Stimulated activated CD4-positive, alpha-beta T cell treated with anti-CD3 and anti-CD28 coated beads, TNF-alpha, amount 100 ng/mL, for 48 hours (primary cell): ENCODE results near the gene PRKN.

Experiments
- DNase-seq, 3 donors: peaks; one replicate each; pipeline ENCODE4 v3.0.0-alpha.2; 2020; ENCODE audit warnings: low read depth in 3 of 3

Gene PRKN

DNA sequence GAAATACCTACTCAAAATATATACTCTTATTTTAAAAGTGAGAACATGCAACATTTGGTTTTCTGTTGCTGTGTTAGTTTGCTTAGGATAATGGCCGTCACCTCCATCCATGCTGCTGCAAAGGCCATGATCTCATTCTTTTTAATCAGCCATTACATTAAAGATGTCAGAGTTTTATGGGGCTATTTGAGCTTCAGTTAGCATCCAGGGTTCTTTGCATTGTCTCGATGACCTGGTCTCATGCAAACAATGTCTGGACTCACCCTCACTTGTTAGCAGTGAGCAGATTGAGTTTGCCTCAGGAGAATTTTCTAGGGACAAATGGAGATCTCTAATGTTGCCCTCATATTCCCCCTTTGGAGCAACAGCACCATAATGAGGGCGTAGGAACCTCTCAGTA, 995.0 kb downstream of the PRKN start:
- DNase-seq: no peak

GRCh38 chr6:161727083-161727833, 1000.3 kb downstream of the PRKN start:
- DNase-seq: no peak

DNA sequence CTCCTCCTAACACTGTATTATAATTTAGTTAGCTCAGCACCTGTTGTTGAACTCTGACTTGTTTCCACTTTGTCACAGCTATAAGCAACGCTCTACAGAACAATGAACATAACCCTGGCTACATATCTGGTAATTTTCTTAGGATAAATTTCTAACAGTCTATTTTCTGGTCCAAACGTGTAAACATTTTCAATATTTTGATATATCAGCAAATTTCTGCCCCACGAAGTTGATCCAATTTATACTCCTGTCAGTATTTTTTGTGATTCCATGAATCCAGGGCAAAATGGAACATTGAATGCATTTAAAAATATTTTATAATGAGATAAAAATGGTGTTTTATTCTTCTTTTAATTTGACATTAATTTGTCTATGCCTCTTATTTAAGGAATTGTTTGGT, 1005.2 kb downstream of the PRKN start:
- no peak for DNase-seq

DNA sequence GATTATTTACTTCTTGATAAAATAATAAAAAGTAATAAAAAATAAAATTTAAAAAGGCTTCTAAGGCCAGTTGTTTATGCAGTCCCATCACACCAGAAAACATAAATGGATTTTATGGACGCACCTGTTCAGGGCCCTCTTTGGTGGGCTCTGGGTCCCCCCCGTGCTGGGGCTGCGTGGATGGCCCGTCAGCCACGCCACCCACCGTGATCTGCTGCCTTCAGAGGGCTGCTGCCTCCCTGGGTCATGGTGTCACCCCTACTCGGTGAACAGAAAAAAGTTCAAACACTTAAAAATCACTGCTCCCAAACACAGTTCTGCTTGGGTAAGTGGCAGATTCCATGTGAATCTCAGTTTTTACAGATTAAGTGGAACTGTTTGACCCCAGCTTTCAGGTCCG, 1006.1 kb downstream of the PRKN start:
- no peak for DNase-seq

DNA sequence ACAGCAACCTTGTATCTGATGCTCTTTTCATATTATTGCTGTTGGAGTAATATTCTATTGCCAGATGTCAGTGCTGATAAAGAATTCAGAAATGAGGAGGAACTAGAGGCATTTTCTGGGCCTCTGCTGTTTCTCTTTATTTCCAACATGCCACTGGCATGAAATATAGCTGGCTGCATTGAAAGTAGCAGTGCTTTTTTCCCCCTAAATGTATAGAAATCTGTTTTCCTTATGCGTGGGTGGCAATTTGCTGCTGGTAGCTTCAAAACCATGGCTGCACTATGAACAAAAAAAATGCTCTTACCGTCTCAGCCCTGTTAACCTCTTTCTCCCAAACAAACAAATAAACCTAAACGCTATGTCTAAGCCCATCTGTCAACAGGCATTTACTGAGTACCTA, 1011.4 kb downstream of the PRKN start:
- DNase-seq: no peak

DNA sequence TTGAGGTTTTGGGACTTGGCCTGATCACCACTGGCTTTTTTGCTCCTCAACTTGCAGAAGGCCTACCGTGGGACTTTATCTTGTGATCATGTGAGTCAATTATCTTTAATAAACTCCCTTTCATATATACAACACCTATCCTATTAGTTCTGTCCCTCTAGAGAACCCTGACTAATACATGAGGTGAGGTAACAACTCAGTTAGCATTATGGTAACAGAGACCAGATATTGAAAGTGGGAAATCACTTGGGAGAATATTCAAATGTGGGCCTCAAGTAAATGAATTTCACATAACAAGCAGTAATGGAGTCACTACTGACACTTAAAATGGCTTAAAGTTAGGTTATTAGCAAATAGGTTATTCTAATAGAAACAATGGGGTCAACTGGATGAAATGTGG, 1015.6 kb downstream of the PRKN start:
- DNase-seq: no peak

DNA sequence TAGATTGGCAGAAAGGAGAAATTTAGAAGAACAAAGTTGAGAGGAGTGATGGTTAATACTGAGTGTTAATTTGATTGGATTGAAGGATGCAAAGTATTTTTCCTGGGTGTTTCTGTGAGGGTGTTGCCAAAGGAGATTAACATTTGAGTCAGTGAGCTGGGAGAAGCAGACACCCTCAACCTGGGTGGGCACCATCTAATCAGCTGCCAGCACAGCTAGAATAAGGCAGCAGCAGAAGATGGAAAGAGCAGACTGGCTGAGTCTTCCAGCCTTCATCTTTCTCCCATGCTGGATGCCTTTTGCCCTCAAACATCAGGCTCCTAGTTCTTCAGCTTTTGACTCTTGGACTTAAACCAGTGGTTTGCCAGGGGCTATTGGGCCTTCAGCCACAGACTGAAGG, 1016.1 kb downstream of the PRKN start:
- no peak for DNase-seq

DNA sequence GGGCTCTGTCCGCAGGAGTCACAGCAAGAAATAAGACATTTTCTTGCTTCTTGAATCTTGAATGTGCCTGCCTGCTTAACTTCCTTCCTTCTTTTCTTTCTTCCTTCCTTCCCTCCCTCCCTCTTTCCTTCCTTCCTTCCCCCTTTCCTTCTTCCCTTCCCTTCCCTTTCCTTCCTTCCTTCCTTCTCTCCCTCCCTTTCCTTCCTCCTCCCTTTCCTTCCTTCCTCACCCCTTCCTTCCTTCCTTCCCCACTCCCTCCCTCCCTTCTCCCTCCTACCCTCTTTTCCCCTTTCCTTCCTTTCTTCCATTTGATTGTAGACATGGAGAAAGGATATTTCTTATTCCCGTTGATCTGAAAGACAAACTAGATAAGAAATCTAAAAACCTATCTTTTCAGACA, 1016.9 kb downstream of the PRKN start:
- DNase-seq: no peak

DNA sequence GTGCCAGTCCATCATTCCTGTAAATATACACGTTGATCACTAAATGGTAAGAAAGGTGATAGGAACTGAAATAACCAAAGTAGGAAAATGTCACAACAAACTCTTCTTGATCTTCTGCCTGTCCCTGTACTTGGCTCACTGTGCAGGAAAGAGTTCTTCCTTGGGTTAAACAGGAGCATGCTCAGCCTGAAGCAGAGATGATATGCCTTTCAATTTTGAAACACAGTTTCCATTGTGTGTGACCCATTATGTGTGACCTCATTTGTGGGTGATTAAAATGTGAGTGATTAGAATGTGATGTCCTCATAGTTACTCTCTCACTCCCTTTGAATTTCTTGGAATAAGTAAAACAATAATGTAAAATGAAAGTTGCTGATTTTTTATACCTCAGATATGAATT, 1026.5 kb downstream of the PRKN start:
- DNase-seq: no peak

DNA sequence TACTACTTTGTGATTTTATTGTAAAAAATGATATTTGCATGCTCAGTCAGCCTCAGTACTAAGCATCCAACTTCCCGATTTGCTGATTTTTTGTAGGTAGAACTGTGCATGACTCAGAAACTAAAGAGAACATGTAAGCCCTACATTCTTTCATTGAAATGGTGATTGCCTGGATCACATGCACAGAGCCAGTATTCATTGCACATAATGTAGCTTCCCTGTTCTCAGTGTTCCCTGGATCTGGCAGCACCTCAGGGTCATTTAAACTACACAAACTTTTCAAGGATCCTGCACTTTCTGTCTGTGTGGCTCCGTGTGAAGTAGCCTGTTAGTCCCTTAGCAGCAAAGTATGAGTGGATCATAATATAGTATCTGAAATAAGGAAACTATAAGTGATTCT, 1030.8 kb downstream of the PRKN start:
- DNase-seq: no peak

DNA sequence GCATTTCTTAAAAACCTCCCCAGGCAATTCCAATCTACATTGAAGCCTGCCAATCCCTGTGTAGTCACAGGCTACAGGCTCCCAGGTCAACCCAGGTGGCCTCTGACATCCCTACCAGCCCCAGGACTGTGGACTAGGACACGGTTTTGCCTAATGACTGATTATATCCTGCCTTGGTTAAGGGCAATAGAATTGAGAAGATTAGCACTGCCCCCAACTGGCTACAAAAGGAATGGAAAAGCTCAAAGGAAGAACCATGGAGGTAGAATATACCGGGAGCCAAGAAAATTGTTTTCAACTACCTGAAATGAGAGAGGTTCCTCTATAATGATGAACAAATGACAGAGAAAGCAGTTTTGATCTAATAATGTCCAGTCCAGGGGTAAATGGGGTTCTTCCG, 1032.6 kb downstream of the PRKN start:
- no peak for DNase-seq

DNA sequence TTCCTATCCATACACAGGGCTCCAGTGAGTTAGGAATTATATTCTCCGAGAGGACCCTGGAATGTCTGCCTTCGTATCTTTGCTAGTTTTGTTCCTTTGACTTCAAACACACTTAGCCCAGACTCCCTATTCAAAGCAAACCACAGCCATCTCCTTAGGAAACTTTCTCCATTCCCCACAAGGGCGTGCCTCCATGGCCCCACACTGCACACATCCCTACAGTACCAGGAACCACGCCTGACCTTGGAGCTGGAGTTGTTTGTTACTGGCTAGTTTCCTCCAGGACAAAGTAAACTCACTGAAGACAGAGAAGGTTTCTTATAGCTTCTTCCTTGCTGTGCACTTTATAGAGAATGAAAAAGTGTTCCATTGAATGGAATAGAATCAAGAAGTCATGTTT, 1040.9 kb downstream of the PRKN start:
- DNase-seq: no peak

DNA sequence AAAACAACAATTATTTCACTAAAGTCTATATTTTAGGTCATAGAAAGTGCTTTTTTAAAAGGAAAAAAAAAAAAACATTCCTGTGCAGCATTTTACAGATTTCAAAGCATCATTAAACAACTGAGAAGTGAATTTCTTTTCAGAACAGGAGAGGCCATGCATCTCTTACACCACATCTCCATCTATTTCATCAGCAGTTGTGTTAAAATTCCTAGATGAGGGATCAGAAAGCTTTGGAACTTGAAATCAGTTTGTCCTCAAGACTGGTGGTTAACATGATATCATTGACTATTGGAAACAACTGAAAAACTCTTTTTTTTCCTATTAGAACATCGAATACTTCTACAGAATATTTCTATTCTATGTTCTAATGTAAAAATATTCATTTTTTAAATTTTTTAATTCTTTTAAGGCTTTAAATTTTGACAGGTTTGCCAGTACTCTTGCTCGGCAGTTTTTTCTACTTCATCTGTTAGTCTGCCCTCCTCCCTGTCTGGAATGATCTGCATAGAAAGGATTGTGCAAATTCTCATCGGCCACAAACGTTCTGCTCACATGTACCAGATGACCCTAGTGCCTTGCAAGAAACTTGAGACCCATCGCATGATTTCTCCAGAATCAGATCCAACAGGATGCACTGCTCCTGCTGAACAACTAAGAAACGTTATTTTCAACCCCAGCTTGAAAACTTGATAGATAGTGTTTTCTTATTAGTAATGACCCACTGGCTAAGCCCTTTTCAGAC, 1042.7 kb downstream of the PRKN start:
- DNase-seq: no peak

DNA sequence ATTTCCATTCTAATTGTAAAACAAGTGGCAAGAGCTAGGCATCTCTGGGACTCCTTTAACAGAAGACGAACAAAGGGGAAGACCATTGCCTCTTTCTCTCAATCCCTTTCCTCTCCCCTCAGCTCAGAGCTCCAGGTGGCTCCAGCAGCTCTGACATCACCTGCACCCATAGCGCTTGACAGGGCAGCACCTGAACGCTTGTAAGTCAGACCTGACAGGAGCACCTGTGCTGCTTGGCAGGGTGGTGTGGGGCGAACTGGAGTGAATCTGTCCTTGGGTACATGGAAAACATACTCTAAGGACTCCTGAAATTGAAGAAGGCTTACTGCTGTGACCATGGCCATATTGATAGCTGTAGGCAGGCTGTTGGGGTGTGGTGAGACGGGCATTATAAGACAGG, 1044.2 kb downstream of the PRKN start:
- no peak for DNase-seq

DNA sequence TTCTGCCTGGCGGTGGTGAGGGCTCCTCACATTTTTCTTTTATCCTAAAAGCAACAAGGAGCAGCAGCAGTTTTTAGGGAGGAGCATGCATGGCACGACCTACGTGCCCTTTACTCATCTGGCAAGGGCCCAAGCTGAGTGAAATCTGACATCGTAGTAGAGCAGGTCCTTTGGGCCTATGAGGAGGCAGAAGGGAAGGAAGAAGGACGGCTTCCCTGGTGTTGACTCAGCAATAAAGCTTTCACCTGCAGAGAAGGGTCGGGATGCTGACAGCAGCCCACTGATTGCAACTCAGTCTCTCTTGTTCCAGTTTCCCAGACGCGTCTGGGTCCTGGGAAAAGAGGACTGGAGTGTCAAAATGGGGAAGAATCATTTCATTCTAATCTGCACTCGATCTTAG, 1044.6 kb downstream of the PRKN start:
- no peak for DNase-seq

GRCh38 chr6:161679980-161680538, 1047.5 kb downstream of the PRKN start:
- no peak for DNase-seq

GRCh38 chr6:161677188-161677587, 1050.4 kb downstream of the PRKN start:
- no peak for DNase-seq

- no peak for DNase-seq
Observed at GRCh38 chr6:161676586-161676985, 1051.0 kb downstream of the PRKN start.

DNA sequence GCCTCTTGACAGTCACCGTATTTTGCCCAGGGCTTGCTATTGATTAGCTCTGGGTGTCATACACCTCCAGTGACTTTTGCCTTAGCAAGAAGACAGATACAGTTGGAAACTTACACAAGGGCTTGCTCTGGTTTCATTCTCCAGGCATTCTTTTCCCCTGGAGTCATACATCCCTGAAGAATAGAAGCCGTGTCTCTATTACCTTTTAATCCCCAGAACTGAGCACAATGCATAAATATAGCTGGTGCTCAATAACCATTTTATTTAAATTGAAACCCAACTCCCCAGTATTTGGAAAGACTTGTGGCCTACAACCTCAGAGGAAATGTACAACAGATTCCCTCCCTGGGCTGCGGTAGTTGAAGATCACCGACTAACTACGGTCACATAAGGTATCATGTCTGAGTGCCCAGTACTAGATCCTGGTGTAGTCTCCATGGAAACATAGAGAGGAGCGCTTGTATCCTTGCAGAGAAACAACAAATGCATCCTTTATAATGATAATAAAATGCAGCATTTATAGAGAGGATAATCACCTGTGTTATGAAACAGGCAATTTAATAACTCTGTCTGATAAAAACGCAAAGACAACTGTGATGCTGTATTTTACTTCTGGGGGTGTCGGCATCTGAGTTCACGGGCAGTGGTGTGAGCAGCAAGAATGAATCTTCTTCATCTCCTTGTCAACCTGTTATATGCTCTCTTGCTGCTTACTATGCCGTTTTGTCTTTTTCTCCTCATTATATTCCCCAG, 1052.5 kb downstream of the PRKN start:
- DNase-seq: no peak

DNA sequence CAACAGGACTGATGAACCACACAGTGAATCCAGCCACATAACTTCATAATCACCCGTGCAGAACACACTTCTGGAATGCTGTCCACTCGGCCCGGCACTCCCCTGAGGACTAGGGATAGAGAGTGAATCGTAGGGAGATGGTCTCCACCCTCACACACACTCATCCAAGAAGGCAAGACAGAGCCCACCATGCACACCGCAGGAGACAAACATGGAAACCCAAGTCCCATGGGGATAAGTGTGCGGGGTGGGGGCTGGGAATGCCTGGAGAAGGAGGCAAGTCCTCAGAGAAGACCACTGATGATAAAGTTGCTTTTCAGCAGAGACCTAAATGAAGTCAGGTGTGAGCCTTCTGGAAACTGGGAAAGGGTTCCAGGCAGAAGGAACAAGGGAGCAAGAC, 1054.5 kb downstream of the PRKN start:
- DNase-seq: no peak

GRCh38 chr6:161671117-161671516, 1056.4 kb downstream of the PRKN start:
- no peak for DNase-seq

DNA sequence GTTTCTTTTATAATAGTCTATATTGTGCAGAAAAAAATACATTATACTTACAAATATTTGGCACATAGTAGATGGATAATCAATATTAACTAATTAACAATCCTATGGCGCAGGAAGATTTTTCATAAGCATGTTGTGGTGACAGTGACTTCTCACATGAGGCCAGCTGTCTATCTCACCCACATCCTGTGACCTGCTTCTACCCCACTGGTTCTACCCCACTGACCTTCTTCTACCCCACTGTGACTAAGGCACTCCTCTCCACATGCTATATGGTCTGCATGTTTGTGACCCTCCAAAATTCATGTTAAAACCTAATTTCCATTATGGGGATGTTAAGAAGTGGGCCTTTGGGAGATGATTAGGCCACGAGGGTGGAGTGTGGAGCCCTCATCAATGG, 1058.9 kb downstream of the PRKN start:
- no peak for DNase-seq

- DNase-seq: no peak
Observed at GRCh38 chr6:161667957-161668356, 1059.6 kb downstream of the PRKN start.
